ENCODE results near the gene ARMC8.

The ARMC8 gene

GRCh38 chr3:138325990-138326389, 138.9 kb downstream of the ARMC8 start:
- no peak for TF ChIP-seq Cebpa-rat (IDR thresholded peaks at IDR 0.05)
- no peaks in the 10 kb centered on the region for H3K27me3 ChIP-seq
- no peaks in the 10 kb centered on the region for H3K9me3 ChIP-seq
- no peak overlapping the region for H3K4me3 ChIP-seq
- no peaks in the 10 kb centered on the region for H4K20me1 ChIP-seq
- no peak overlapping the region for H3K27ac ChIP-seq
- peaks cover 15% of the 10 kb centered on the region for H3K4me1 ChIP-seq
- no peaks in the 10 kb centered on the region for H3K36me3 ChIP-seq
- no peak overlapping the region for H3K4me2 ChIP-seq
- no peak overlapping the region for H3K9ac ChIP-seq

DNA sequence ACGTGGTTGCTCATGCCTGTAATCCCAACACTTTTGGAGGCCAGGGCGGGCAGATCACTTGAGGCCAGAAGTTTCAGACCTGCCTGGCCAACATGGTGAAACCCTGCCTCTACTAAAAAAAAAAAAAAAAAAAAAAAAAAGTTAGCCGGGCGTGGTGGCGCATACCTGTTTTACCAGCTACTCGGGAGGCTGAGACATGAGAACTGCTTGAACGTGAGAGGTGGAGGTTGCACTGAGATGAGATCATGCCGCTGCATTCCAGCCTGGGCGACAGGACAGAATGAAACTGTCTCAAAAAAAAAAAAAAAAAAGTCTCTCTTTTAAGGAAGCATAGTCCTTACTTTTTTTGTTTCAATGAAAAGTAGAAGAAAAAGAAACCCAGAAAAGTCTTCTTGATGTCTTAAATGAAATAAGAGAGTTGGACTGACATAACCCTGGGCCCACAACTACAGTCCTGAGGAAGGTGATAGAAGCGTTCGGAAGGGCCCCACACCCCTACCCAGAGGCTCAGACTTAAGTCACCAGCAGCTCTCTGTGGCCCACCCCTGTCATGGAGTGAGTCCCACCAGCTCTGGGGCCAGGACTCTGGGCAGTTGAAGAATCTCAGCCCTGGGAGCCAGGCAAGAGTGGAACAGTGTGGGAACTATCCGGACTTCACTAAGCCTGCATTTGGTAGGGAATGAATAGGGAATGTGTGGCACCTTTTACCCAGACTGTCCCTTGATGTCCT, 139.9 kb downstream of the ARMC8 start:
- Histone ChIP-seq H3K4me2 (no peak overlapping the region), H3K4me3 (no peak overlapping the region), H3K9ac (no peak overlapping the region), H3K27ac (no peak overlapping the region), H4K20me1 (no peaks in the 10 kb centered on the region), H3K36me3 (no peaks in the 10 kb centered on the region), H3K27me3 (no peaks in the 10 kb centered on the region), H3K9me3 (no peaks in the 10 kb centered on the region), H3K4me1 (peaks cover 15% of the 10 kb centered on the region)
- TF ChIP-seq Cebpa-rat (IDR thresholded peaks at IDR 0.05), result no peak

DNA sequence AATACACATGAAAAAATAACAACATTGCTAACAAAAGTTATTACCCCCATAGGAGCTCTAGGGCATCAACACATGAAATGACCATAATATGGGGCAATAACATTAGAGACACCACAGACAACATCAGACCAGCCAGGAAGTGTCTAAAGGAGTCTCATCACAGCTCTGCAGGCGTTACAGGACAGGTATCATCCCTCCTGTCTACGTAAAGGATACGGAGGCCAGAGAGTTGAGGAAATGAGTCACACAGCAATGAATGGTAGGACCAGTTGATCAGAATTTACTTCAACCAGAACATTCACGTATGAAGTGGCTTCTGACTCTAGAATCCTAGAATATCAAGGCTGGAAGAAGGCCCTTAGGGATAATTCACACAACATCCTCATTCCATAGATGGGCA, 140.7 kb downstream of the ARMC8 start:
- Histone ChIP-seq H3K9me3 (no peaks in the 10 kb centered on the region), H3K4me2 (no peak overlapping the region), H3K4me1 (peaks cover 15% of the 10 kb centered on the region), H3K4me3 (no peak overlapping the region), H3K27ac (no peak overlapping the region), H3K27me3 (no peaks in the 10 kb centered on the region), H3K36me3 (no peaks in the 10 kb centered on the region), H3K9ac (no peak overlapping the region), H4K20me1 (no peaks in the 10 kb centered on the region)
- TF ChIP-seq Cebpa-rat (IDR thresholded peaks at IDR 0.05), result no peak

- peaks cover 15% of the 10 kb centered on the region for H3K4me1 ChIP-seq
- peak overlapping the region; percentile 73; the same call in 1 of the 2 replicates for H3K4me3 ChIP-seq
- no peak overlapping the region for H3K9ac ChIP-seq
- H4K20me1 ChIP-seq, result no peaks in the 10 kb centered on the region
- no peak for TF ChIP-seq Cebpa-rat (IDR thresholded peaks at IDR 0.05)
- no peaks in the 10 kb centered on the region for H3K9me3 ChIP-seq
- no peaks in the 10 kb centered on the region for H3K27me3 ChIP-seq
- H3K27ac ChIP-seq, result no peak overlapping the region
- peak overlapping the region; percentile 98 for H3K4me2 ChIP-seq
- H3K36me3 ChIP-seq, result no peaks in the 10 kb centered on the region
Observed at GRCh38 chr3:138328341-138328740, 141.2 kb downstream of the ARMC8 start.

- Histone ChIP-seq H4K20me1 (no peaks in the 10 kb centered on the region), H3K27ac (0 out of 2 replicates have a peak within 1 kb of the TSS, but pooled peaks have one; percentile 7), H3K4me1 (peaks cover 15% of the 10 kb centered on the region), H3K9ac (peak within 1 kb of the TSS; percentile 66), H3K4me3 (peak within 1 kb of the TSS; percentile 73), H3K4me2 (peak within 1 kb of the TSS; percentile 98), H3K27me3 (no peaks in the 10 kb centered on the region), H3K9me3 (no peaks in the 10 kb centered on the region), H3K36me3 (no peaks in the 10 kb centered on the region)
- TF ChIP-seq Cebpa-rat (IDR thresholded peaks at IDR 0.05), result no peak
Observed at GRCh38 chr3:138329127-138329983, 142.3 kb downstream of the ARMC8 start, which contains the start of gene NME9. Gene NME9 (minus strand): TSS chr3:138329851. CDS start chr3:138329335, 516 bp downstream.

DNA sequence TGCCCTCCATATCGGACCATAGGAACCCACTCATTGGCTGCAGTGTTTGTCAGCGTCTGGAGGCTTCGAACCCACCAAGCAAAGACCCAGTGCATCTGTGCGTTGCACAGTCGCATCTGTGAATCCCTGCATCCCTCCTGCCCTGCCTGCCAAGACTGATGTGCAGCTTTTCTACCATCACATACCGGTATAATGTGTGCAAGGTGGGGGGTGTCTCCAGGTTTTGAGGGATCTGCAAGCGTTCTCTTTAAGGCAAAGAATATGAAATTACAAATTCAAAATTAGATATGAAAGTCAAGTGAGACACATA, 142.8 kb downstream of the ARMC8 start:
- H3K9me3 ChIP-seq, result no peaks in the 10 kb centered on the region
- peak overlapping the region; percentile 73 for H3K4me3 ChIP-seq
- H3K36me3 ChIP-seq, result no peaks in the 10 kb centered on the region
- no peak for TF ChIP-seq Cebpa-rat (IDR thresholded peaks at IDR 0.05)
- H3K4me2 ChIP-seq, result peak overlapping the region; percentile 98
- H4K20me1 ChIP-seq, result no peaks in the 10 kb centered on the region
- H3K4me1 ChIP-seq, result peaks cover 15% of the 10 kb centered on the region
- no peaks in the 10 kb centered on the region for H3K27me3 ChIP-seq
- H3K27ac ChIP-seq, result no peak overlapping the region
- no peak overlapping the region for H3K9ac ChIP-seq

DNA sequence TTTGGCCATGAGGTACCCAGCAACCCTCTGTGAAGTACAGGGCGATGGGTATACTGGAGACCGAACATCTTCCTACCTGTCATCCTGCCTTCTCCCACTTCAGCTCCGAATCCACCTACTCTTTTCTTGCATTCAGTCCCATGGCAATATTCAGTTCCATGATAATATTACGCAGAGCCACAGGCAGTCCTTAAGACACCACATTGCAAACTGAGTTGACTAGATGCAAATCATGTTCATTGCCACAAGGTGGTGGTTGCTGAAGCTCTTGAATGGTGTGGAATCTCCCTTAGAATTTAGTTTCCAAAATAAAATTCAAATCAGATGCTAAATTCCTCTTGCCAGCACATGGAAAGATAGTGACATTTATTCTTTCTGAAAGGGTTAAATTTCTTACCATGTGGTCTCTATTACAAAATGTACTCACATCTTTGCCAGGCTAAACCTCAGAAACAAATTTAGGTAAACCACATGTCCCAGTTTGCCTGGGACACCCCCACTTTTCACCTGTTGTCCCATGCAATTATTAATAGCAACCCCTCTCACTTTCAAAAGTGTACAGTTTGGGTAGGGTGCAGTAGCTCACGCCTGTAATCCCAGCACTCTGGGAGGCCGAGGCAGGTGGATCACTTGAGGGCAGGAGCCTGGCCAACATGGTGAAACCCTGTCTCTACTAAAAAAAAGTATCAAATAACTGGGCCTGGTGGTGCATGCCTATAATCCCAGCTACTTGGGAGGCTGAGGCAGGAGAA, 144.2 kb downstream of the ARMC8 start:
- Histone ChIP-seq H3K4me1 (peaks cover 15% of the 10 kb centered on the region), H3K27me3 (no peaks in the 10 kb centered on the region), H4K20me1 (no peaks in the 10 kb centered on the region), H3K36me3 (no peaks in the 10 kb centered on the region), H3K4me2 (no peak overlapping the region), H3K27ac (no peak overlapping the region), H3K9ac (no peak overlapping the region), H3K9me3 (no peaks in the 10 kb centered on the region), H3K4me3 (no peak overlapping the region)
- no peak for TF ChIP-seq Cebpa-rat (IDR thresholded peaks at IDR 0.05)

DNA sequence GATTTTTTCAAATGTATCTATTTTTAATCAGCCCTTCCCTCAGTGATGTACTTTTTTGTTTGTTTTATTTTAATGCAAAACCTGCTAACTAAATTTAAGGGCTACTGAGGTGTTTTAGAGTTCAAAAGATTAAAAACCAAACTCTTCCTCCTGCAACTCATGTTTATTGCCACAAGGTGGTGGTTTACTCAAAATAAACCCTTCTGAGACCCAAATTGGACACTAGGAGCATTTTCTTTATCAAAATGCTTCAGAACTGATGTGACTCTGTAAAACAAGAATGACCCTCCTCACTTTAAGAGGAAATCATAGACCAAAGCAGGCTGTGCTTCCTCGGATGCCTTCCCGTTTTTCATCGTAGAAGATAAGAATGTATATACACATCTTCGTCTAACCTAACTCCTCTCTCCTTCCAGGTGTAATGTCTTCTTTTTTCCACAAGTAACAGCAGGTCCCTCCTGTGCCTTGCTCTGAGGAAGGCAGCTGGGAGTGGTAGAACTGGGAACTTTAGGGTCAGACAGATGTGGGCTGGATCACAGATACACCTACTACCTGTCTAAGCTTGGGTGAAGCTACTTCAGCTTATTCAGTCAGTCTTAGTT, 145.5 kb downstream of the ARMC8 start:
- H3K27ac ChIP-seq, result no peak overlapping the region
- no peak overlapping the region for H3K4me2 ChIP-seq
- H3K27me3 ChIP-seq, result no peaks in the 10 kb centered on the region
- peaks cover 15% of the 10 kb centered on the region for H3K4me1 ChIP-seq
- no peaks in the 10 kb centered on the region for H3K9me3 ChIP-seq
- H3K4me3 ChIP-seq, result no peak overlapping the region
- no peak overlapping the region for H3K9ac ChIP-seq
- H3K36me3 ChIP-seq, result no peaks in the 10 kb centered on the region
- TF ChIP-seq Cebpa-rat (IDR thresholded peaks at IDR 0.05), result no peak
- H4K20me1 ChIP-seq, result no peaks in the 10 kb centered on the region

GRCh38 chr3:138334608-138335007, 147.5 kb downstream of the ARMC8 start:
- H3K9ac ChIP-seq, result no peak overlapping the region
- H4K20me1 ChIP-seq, result no peaks in the 10 kb centered on the region
- no peak for TF ChIP-seq Cebpa-rat (IDR thresholded peaks at IDR 0.05)

More at GRCh38 chr3:138334608-138335007, 147.5 kb downstream of the ARMC8 start:
- no peak overlapping the region for H3K4me3 ChIP-seq
- no peaks in the 10 kb centered on the region for H3K36me3 ChIP-seq
- peaks cover 1% of the 10 kb centered on the region; the same call in 1 of the 2 replicates for H3K4me1 ChIP-seq
- no peak overlapping the region for H3K27ac ChIP-seq
- H3K4me2 ChIP-seq, result no peak overlapping the region
- no peaks in the 10 kb centered on the region for H3K9me3 ChIP-seq
- no peaks in the 10 kb centered on the region for H3K27me3 ChIP-seq

All from BLaER1 (cell line).